Small intestine (tissue), 16 donors: ENCODE measurements around the gene RPS6KA5. TPM values are rescaled to one million over a fixed set of nuclear protein-coding genes. Genes with fewer than 3 reads are reported as not detected.
A peak's percentile ranks its signal among the peaks of the same experiment; 100 is the strongest.
"Not testable (repeated sequence)": the region's sequence is repeated elsewhere in the genome, so short reads cannot be mapped to it uniquely, and the experiment has no call there.

ENCODE experiments used
- DNase-seq, 2 donors: peaks; one replicate each; pipeline versions ENCODE4 v3.0.0 to v3.0.0-alpha.2; 2013
- FAIRE-seq: peaks from 2 replicates; lab custom pipeline; 2012; peaks lifted over from hg19 to GRCh38; lab: Jason Lieb, UNC
- H3K27ac ChIP-seq, 3 donors: one replicate each; pipeline ENCODE4 v1.5.1; 2013; ENCODE audit warnings: low read length in 2 of 3, mild to moderate bottlenecking in 2 of 3, control low read depth in 1 of 3, inconsistent platforms in 1 of 3, low read depth in 1 of 3, moderate library complexity in 1 of 3
- H3K27me3 ChIP-seq, 3 donors: one replicate each; pipeline ENCODE4 v1.6.1; 2013; ENCODE audit warnings: low read length in 3 of 3, inconsistent platforms in 1 of 3; ENCODE audit not compliant: control insufficient read depth in 3 of 3, insufficient read depth in 3 of 3
- H3K36me3 ChIP-seq, 3 donors: one replicate each; pipeline ENCODE4 v1.6.1; 2013; ENCODE audit warnings: low read length in 3 of 3, inconsistent platforms in 1 of 3, low read depth in 1 of 3, mild to moderate bottlenecking in 1 of 3, moderate library complexity in 1 of 3; ENCODE audit not compliant: control insufficient read depth in 3 of 3, insufficient read depth in 2 of 3
- H3K4me1 ChIP-seq, 3 donors: one replicate each; pipeline ENCODE4 v1.6.1; 2013; ENCODE audit warnings: low read length in 2 of 3, inconsistent platforms in 1 of 3, low read depth in 1 of 3, mild to moderate bottlenecking in 1 of 3, moderate library complexity in 1 of 3; ENCODE audit not compliant: control insufficient read depth in 3 of 3, insufficient read depth in 2 of 3
- H3K4me3 ChIP-seq, 3 donors: one replicate each; pipeline ENCODE4 v1.5.1; 2013; ENCODE audit warnings: low read length in 3 of 3, control low read depth in 1 of 3, inconsistent platforms in 1 of 3, low read depth in 1 of 3, mild to moderate bottlenecking in 1 of 3, moderate library complexity in 1 of 3
- H3K9me3 ChIP-seq, 2 donors: one replicate each; pipeline ENCODE4 v1.6.1; 2013; ENCODE audit warnings: low read depth in 1 of 2, low read length in 1 of 2; ENCODE audit not compliant: control insufficient read depth in 2 of 2, insufficient read depth in 1 of 2
- WGBS, 3 donors: extraction: QIAGEN DNeasy Blood & Tissue Kit; methylation state at CpG; one replicate each; pipeline ENCODE4 v1.1.7; 2013; 5-methylcytosine and 5-hydroxymethylcytosine counted together
- long read RNA-seq, 10 donors: transcript quantifications; one replicate each; lab custom pipeline, GENCODE V29; 2026
- polyA plus RNA-seq, 4 donors: library from polyadenylated mRNA; stranded (reverse) in 3 of 4; unstranded in 1 of 4; fragments of 200-250 nt in 3 of 4; fragments of 120-200 nt in 1 of 4; gene quantifications; one replicate each; pipeline versions ENCODE4 v1.2.1 to v1.2.3, GENCODE V29; 2013
- donor health status: healthy with polysubstance abuse.
- donor health status: control.
- donor health status: control.
- donor health status: Bipolar disorder and iron deficiency.
- donor health status: healthy.

The RPS6KA5 gene
- polyA plus RNA-seq: 1 to 10 TPM; 1.9 to 9.5 (median 3.8) TPM
- long read RNA-seq, donor 1: 0 reads
- long read RNA-seq, donor 2: 0 reads
- long read RNA-seq, donor 3: 0 reads
- long read RNA-seq, donor 4: 0 reads
- long read RNA-seq, donor 5: 0 reads
- long read RNA-seq, donor 6, full-length matches to known transcripts: 2 of 2 reads
- long read RNA-seq, donor 6, partial matches to known transcripts: 0 of 2 reads
- long read RNA-seq, donor 6, other reads (novel, unspliced or antisense): 0 of 2 reads
- long read RNA-seq, donor 7: 0 reads
- long read RNA-seq, donor 8: 0 reads
- long read RNA-seq, donor 9: 0 reads
- long read RNA-seq, donor 10: 0 reads

GRCh38 chr14:91060351-91061055 lies at the start of gene RPS6KA5:
Gene RPS6KA5 (minus strand): TSS chr14:91060641. CDS start chr14:91060434, 207 bp downstream.
- peak within 1 kb of the TSS; percentile 78 to 95 (median 93) for H3K4me3 ChIP-seq
- peak within 1 kb of the TSS; percentile 93 to 100 (median 98) for H3K27ac ChIP-seq
- 0 to 1% (median 0%) methylated on average over 49 to 71 of the region's 71 CpGs for WGBS, 3 donors
- H3K36me3 ChIP-seq: no peaks in the 10 kb centered on the region
- FAIRE-seq (peak; percentile 94), DNase-seq (peak; percentile 100)
- peaks cover 0 to 22% (median 3%) of the 10 kb centered on the region in 3 donors for H3K4me1 ChIP-seq
- H3K9me3 ChIP-seq: no peaks in the 10 kb centered on the region
- H3K27me3 ChIP-seq: no peaks in the 10 kb centered on the region

GRCh38 chr14:91108941-91109611 lies 48.6 kb upstream of the RPS6KA5 start:
- Histone ChIP-seq H3K36me3 (no peaks in the 10 kb centered on the region), H3K4me3 (no peak overlapping the region), H3K27me3 (no peaks in the 10 kb centered on the region), H3K27ac (peak overlapping the region in 2 of 3 donors; percentile 29 to 76), H3K9me3 (no peaks in the 10 kb centered on the region), H3K4me1 (peaks cover 0 to 13% (median 13%) of the 10 kb centered on the region in 3 donors)
- FAIRE-seq: no peak
- DNase-seq: no peak
- WGBS, 3 donors: 68 to 82% (median 69%) methylated on average over 7 of the region's 7 CpGs

- DNase-seq: no peak
- WGBS, 3 donors: 76 to 93% (median 89%) methylated on average over 8 of the region's 8 CpGs
- Histone ChIP-seq H3K4me3 (no peak overlapping the region), H3K27ac (no peak overlapping the region), H3K27me3 (no peaks in the 10 kb centered on the region), H3K9me3 (no peaks in the 10 kb centered on the region), H3K4me1 (peaks cover 0 to 2% (median 0%) of the 10 kb centered on the region in 3 donors), H3K36me3 (no peaks in the 10 kb centered on the region)
- no peak for FAIRE-seq
Measured at GRCh38 chr14:91103116-91103515, 42.7 kb upstream of the RPS6KA5 start.

- Histone ChIP-seq H3K36me3 (no peaks in the 10 kb centered on the region), H3K27me3 (no peaks in the 10 kb centered on the region), H3K4me3 (no peak overlapping the region), H3K9me3 (no peaks in the 10 kb centered on the region), H3K4me1 (no peaks in the 10 kb centered on the region), H3K27ac (no peak overlapping the region)
- 80 to 88% (median 81%) methylated on average over 5 of the region's 5 CpGs for WGBS, 3 donors
- FAIRE-seq: no peak
- DNase-seq: no peak
Measured at GRCh38 chr14:91100102-91100501, 39.7 kb upstream of the RPS6KA5 start.

- H3K4me1 ChIP-seq: no peaks in the 10 kb centered on the region
- H3K4me3 ChIP-seq: no peak overlapping the region
- FAIRE-seq (no peak), DNase-seq (no peak)
- WGBS, 3 donors: 77 to 87% (median 83%) methylated on average over 3 of the region's 3 CpGs
- no peak overlapping the region for H3K27ac ChIP-seq
- H3K27me3 ChIP-seq: no peaks in the 10 kb centered on the region
- no peaks in the 10 kb centered on the region for H3K9me3 ChIP-seq
- H3K36me3 ChIP-seq: no peaks in the 10 kb centered on the region
Measured at GRCh38 chr14:91098591-91098990, 38.1 kb upstream of the RPS6KA5 start.

GRCh38 chr14:91097657-91098056 lies 37.2 kb upstream of the RPS6KA5 start:
- not testable (repeated sequence) for H3K27me3 ChIP-seq, FAIRE-seq, H3K36me3 ChIP-seq, DNase-seq, H3K27ac ChIP-seq, H3K9me3 ChIP-seq, H3K4me3 ChIP-seq, H3K4me1 ChIP-seq
- 76 to 87% (median 80%) methylated on average over 5 of the region's 5 CpGs for WGBS, 3 donors

- H3K4me3 ChIP-seq: no peak overlapping the region
- FAIRE-seq: no peak
- 81 to 95% (median 92%) methylated on average over 8 of the region's 8 CpGs for WGBS, 3 donors
Measured at GRCh38 chr14:91095178-91095577, 34.7 kb upstream of the RPS6KA5 start.

GRCh38 chr14:91094772-91095171 lies 34.3 kb upstream of the RPS6KA5 start:
- H3K36me3 ChIP-seq: no peaks in the 10 kb centered on the region
- no peaks in the 10 kb centered on the region for H3K9me3 ChIP-seq
- FAIRE-seq: no peak
- DNase-seq: no peak
- peaks cover 0 to 15% (median 4%) of the 10 kb centered on the region in 3 donors for H3K4me1 ChIP-seq
- no peaks in the 10 kb centered on the region for H3K27me3 ChIP-seq
- 89 to 98% (median 92%) methylated on average over 4 of the region's 4 CpGs for WGBS, 3 donors
- no peak overlapping the region for H3K27ac ChIP-seq
- H3K4me3 ChIP-seq: no peak overlapping the region

More at GRCh38 chr14:91095178-91095577, 34.7 kb upstream of the RPS6KA5 start:
- Histone ChIP-seq H3K27ac (no peak overlapping the region), H3K27me3 (no peaks in the 10 kb centered on the region), H3K36me3 (no peaks in the 10 kb centered on the region), H3K4me1 (peaks cover 0 to 15% (median 4%) of the 10 kb centered on the region in 3 donors), H3K9me3 (no peaks in the 10 kb centered on the region)
- DNase-seq: no peak
